Fibroblast of lung (primary cell): Measurements from ENCODE around the gene PCDH15.

ENCODE experiments used
- EZH2 ChIP-seq: IDR thresholded peaks from 2 replicates; pipeline ENCODE4 v1.5.1; 2012; ENCODE audit warnings: low read length, control low read depth, mild to moderate bottlenecking; ENCODE audit errors: missing control alignments
- TF ChIP-seq, protein P1 (sequence below), 2 donors: IDR thresholded peaks in 1 of 2; conservative IDR thresholded peaks in 1 of 2; 1 replicate in 1 of 2; 2 replicates in 1 of 2; pipeline ENCODE4 v1.5.1; 2011 to 2012; ENCODE audit warnings: low read length in 2 of 2, control low read depth in 1 of 2, inconsistent platforms in 1 of 2, low read depth in 1 of 2, mild to moderate bottlenecking in 1 of 2

DNA sequence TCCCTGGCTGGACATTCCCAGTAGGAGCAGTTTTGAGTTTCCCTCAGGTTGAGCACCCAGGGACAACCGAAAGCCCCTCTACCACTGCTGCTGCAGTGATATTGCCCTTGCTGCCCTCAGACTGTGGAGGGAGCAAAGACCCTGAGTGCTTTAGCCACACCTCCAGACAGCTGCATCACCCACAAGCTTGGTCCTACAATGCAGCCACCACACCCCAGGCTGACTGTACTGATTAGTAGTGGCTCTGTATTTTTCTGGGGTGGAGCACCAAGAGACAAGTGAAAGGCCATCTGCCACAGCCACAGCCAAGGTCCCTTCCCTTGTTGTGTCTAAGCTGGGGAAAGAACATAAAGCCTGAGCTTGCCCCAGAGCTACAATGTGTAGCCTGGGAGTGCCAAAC is 789.9 kb downstream of the PCDH15 start:
- TF ChIP-seq, protein P1, sequence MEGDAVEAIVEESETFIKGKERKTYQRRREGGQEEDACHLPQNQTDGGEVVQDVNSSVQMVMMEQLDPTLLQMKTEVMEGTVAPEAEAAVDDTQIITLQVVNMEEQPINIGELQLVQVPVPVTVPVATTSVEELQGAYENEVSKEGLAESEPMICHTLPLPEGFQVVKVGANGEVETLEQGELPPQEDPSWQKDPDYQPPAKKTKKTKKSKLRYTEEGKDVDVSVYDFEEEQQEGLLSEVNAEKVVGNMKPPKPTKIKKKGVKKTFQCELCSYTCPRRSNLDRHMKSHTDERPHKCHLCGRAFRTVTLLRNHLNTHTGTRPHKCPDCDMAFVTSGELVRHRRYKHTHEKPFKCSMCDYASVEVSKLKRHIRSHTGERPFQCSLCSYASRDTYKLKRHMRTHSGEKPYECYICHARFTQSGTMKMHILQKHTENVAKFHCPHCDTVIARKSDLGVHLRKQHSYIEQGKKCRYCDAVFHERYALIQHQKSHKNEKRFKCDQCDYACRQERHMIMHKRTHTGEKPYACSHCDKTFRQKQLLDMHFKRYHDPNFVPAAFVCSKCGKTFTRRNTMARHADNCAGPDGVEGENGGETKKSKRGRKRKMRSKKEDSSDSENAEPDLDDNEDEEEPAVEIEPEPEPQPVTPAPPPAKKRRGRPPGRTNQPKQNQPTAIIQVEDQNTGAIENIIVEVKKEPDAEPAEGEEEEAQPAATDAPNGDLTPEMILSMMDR (conservative IDR thresholded peaks at IDR 0.05 in 1 of 2, IDR thresholded peaks at IDR 0.05 in 1 of 2; ENCODE audit: low read depth in 1 of 2, low read length in 2 of 2) = no peak
- TF ChIP-seq EZH2 = no peak
